ENCODE data around the gene TSPAN16.
A peak's percentile ranks its signal among the peaks of the same experiment; 100 is the strongest.

Gene TSPAN16

DNA sequence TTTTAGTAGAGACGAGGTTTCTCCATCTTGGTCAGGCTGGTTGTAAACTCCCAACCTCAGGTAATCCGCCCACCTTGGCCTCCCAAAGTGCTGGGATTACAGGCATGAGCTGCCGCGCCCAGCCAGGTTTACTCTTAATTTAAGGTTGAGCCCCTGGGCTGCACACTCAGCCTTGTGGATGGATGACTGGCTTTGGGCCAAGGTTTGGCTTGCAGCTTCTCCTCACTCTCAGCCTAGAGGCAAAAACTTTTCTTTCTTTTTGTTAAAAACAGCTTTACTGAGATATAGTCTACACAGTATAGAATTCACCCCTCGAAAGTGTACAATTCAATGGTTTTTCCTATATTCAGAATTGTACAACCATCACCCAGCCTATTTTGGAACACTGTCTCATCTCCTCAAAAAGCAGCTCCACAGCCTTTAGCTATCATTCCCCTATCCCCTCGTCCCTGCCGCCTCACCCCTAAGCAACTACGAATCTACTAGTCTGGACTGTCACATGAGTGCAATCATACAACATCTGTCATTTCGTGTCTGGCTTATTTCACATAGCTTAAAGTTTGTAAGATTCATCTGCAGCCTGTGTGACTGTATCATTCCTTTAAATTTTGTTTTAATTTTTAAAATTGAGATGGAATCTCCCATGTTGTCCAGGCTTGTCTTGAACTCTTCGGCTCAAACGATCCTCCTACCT lies 14.5 kb upstream of the TSPAN16 start:
- peak; percentile 55 for ATAC-seq
- no peak for TF ChIP-seq ZNF565 (CRISPR knock-in tag; conservative IDR thresholded peaks at IDR 0.05; ENCODE audit: low read depth)
- TF ChIP-seq ZNF70 (CRISPR knock-in tag; IDR thresholded peaks at IDR 0.05): no peak
- TF ChIP-seq ZNF8 (CRISPR knock-in tag; IDR thresholded peaks at IDR 0.05): no peak
- no peak for TF ChIP-seq ISL1 (CRISPR knock-in tag; IDR thresholded peaks at IDR 0.05)
- TF ChIP-seq ESRRG (CRISPR knock-in tag; IDR thresholded peaks at IDR 0.05): no peak
- TF ChIP-seq, protein P1, sequence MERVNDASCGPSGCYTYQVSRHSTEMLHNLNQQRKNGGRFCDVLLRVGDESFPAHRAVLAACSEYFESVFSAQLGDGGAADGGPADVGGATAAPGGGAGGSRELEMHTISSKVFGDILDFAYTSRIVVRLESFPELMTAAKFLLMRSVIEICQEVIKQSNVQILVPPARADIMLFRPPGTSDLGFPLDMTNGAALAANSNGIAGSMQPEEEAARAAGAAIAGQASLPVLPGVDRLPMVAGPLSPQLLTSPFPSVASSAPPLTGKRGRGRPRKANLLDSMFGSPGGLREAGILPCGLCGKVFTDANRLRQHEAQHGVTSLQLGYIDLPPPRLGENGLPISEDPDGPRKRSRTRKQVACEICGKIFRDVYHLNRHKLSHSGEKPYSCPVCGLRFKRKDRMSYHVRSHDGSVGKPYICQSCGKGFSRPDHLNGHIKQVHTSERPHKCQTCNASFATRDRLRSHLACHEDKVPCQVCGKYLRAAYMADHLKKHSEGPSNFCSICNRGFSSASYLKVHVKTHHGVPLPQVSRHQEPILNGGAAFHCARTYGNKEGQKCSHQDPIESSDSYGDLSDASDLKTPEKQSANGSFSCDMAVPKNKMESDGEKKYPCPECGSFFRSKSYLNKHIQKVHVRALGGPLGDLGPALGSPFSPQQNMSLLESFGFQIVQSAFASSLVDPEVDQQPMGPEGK (CRISPR knock-in tag; IDR thresholded peaks at IDR 0.05; ENCODE audit: borderline replicate concordance): no peak
- TF ChIP-seq, protein P2, sequence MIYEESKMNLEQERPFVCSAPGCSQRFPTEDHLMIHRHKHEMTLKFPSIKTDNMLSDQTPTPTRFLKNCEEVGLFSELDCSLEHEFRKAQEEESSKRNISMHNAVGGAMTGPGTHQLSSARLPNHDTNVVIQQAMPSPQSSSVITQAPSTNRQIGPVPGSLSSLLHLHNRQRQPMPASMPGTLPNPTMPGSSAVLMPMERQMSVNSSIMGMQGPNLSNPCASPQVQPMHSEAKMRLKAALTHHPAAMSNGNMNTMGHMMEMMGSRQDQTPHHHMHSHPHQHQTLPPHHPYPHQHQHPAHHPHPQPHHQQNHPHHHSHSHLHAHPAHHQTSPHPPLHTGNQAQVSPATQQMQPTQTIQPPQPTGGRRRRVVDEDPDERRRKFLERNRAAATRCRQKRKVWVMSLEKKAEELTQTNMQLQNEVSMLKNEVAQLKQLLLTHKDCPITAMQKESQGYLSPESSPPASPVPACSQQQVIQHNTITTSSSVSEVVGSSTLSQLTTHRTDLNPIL (CRISPR knock-in tag; IDR thresholded peaks at IDR 0.05; ENCODE audit: low read depth): no peak
- TF ChIP-seq PPARA (CRISPR knock-in tag; IDR thresholded peaks at IDR 0.05; ENCODE audit: borderline replicate concordance): no peak
- no peak for TF ChIP-seq OSR1 (CRISPR knock-in tag; IDR thresholded peaks at IDR 0.05)
- TF ChIP-seq SNAI2 (CRISPR knock-in tag; IDR thresholded peaks at IDR 0.05): no peak
- TF ChIP-seq, protein P3, sequence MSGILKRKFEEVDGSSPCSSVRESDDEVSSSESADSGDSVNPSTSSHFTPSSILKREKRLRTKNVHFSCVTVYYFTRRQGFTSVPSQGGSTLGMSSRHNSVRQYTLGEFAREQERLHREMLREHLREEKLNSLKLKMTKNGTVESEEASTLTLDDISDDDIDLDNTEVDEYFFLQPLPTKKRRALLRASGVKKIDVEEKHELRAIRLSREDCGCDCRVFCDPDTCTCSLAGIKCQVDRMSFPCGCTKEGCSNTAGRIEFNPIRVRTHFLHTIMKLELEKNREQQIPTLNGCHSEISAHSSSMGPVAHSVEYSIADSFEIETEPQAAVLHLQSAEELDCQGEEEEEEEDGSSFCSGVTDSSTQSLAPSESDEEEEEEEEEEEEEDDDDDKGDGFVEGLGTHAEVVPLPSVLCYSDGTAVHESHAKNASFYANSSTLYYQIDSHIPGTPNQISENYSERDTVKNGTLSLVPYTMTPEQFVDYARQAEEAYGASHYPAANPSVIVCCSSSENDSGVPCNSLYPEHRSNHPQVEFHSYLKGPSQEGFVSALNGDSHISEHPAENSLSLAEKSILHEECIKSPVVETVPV (CRISPR knock-in tag; IDR thresholded peaks at IDR 0.05): no peak
- no peak for TF ChIP-seq TOX (CRISPR knock-in tag; IDR thresholded peaks at IDR 0.05; ENCODE audit: borderline replicate concordance)
- no peak for TF ChIP-seq GLIS3 (CRISPR knock-in tag; IDR thresholded peaks at IDR 0.05)
- no peak for TF ChIP-seq CSDC2 (CRISPR knock-in tag; IDR thresholded peaks at IDR 0.05)
- no peak for TF ChIP-seq BACH2 (CRISPR knock-in tag; IDR thresholded peaks at IDR 0.05; ENCODE audit: borderline replicate concordance)
- TF ChIP-seq ZFP3 (CRISPR knock-in tag; IDR thresholded peaks at IDR 0.05): no peak
- TF ChIP-seq TCF4 (CRISPR knock-in tag; IDR thresholded peaks at IDR 0.05; ENCODE audit: borderline replicate concordance): no peak
- TF ChIP-seq RARB (CRISPR knock-in tag; IDR thresholded peaks at IDR 0.05): no peak

DNA sequence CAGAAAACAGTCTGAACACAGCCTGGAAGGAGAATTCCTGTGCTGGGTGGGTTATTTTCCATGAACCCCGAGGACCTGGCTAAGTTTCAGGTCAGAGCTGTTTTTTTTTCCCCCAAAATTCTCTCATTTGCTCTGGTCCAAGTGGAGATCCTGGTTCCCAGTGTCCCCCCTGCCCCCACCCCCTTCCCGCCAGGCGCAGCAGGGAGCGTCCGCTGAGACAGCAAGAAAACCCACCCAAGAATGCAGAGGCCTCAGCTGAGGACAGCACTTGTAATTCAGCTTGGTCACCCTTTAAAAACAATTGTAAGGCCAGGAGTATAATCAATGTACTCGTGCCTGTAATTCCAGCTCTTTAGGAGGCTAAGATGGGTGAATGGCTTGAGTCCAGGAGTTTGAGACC lies 11.4 kb upstream of the TSPAN16 start:
- ATAC-seq: no peak
- TF ChIP-seq PPARA (CRISPR knock-in tag; IDR thresholded peaks at IDR 0.05; ENCODE audit: borderline replicate concordance): no peak

DNA sequence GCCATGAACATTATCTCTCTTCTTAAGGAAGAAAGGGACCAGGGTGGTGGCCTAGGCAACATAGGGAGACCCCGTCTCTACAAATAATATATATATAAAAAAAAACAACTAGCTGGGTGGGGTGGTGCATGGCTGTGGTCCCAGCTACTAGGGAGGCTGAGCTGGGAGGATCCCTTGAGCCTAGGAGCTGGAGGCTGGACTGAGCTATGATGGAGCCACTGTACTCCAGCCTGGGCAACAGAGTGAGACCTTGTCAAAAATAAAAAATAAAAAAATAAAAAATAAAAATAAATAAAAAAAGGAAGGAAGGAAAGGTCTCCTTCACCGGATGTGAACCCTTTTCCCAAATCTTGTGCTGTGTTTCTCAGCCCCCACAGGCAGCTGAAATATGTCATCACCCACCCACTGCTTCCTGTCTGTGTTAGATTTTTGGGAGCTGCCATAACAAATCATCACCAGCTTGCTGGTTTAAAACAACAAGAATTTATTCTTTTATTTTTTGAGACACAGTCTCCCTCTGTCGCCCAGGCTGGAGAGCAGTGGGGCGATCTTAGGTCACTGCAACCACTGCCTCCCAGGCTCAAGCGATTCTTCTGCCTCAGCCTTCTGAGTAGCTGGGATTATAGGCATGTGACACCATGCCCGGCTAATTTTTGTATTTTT lies 9.5 kb upstream of the TSPAN16 start:
- no peak for ATAC-seq
- no peak for TF ChIP-seq TCF4 (CRISPR knock-in tag; IDR thresholded peaks at IDR 0.05; ENCODE audit: borderline replicate concordance)
- TF ChIP-seq ZFP3 (CRISPR knock-in tag; IDR thresholded peaks at IDR 0.05): no peak
- no peak for TF ChIP-seq ZFP30 (CRISPR knock-in tag; IDR thresholded peaks at IDR 0.05)
- TF ChIP-seq, protein P4, sequence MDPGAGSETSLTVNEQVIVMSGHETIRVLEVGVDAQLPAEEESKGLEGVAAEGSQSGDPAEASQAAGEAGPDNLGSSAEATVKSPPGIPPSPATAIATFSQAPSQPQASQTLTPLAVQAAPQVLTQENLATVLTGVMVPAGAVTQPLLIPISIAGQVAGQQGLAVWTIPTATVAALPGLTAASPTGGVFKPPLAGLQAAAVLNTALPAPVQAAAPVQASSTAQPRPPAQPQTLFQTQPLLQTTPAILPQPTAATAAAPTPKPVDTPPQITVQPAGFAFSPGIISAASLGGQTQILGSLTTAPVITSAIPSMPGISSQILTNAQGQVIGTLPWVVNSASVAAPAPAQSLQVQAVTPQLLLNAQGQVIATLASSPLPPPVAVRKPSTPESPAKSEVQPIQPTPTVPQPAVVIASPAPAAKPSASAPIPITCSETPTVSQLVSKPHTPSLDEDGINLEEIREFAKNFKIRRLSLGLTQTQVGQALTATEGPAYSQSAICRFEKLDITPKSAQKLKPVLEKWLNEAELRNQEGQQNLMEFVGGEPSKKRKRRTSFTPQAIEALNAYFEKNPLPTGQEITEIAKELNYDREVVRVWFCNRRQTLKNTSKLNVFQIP (CRISPR knock-in tag; IDR thresholded peaks at IDR 0.05; ENCODE audit: borderline replicate concordance, low read depth): no peak
- no peak for TF ChIP-seq ZNF8 (CRISPR knock-in tag; IDR thresholded peaks at IDR 0.05)
- TF ChIP-seq RARB (CRISPR knock-in tag; IDR thresholded peaks at IDR 0.05): no peak
- no peak for TF ChIP-seq BACH2 (CRISPR knock-in tag; IDR thresholded peaks at IDR 0.05; ENCODE audit: borderline replicate concordance)
- no peak for TF ChIP-seq ZC3H10 (CRISPR knock-in tag; IDR thresholded peaks at IDR 0.05)
- no peak for TF ChIP-seq SNAI2 (CRISPR knock-in tag; IDR thresholded peaks at IDR 0.05)

DNA sequence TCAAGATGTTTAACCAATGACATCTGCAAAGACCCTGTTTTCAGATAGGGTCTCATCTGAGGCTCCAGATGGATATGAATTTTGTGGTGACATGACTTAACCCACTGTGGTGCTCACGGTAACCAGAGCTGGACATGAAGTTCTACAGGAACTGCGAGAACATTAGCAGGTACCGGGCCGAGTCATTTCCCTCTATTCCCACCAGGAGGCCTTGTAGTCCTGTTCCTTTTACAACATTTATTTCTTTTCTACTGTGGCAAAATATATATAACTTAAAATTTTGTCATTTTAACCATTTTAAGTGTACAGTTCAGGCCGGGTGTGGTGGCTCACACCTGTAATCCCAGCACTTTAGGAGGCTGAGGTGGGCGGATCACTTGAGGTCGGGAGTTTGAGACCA lies 7.6 kb upstream of the TSPAN16 start:
- ATAC-seq: peak; percentile 77

More for the DNA sequence above, 7.6 kb upstream of the TSPAN16 start:
- no peak for TF ChIP-seq TCF4 (CRISPR knock-in tag; IDR thresholded peaks at IDR 0.05; ENCODE audit: borderline replicate concordance)
- no peak for TF ChIP-seq ARNTL (CRISPR knock-in tag; IDR thresholded peaks at IDR 0.05; ENCODE audit: borderline replicate concordance, low read depth)
- no peak for TF ChIP-seq PPARA (CRISPR knock-in tag; IDR thresholded peaks at IDR 0.05; ENCODE audit: borderline replicate concordance)
